ENCODE results near the gene FREM1. TPM values are rescaled to one million over a fixed set of nuclear protein-coding genes. Genes with fewer than 3 reads are reported as not detected.

FREM1 gene
- total RNA-seq, 2 donors from 2014 or later: 3.3 to 6.8 TPM

DNA sequence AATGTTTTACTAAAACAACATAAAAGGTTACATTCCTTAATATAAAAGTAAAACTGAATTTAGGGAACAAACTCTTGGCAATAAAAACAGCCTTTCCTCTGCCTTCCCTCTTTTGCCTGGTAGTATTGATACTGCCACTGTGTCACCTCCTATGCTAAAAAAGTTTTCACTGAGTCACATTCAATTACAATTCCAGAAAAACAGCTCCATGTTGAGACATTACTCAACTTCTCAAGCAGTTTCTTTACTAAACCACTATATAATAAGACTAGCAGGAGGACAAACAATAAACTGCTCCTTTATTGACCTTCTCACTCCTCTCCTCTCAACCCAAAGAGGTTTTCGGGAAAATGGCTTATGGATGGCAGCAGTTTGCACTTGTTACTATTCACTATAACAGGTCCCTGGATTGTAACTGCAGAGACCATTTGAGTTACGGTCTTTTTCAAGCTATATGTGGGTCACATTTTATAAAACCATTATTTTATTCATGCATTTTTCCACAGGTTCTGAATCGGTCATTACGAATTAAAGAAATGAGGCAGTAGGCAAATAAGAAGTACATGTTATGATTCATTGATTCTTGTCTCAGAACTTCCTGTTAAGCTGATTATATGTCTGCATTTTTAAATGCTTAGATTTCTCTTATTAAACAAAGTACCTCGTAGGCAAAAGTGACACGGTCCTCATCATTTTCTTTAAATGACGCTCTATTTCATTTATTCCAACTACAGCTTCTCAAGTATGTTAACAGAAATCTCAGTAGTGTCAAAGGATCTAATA lies 219.1 kb downstream of the FREM1 start:
- intact Hi-C loops (cut with DNase I): loop anchor here in 1 of 2 donors (2.0 kb wide), 1 partner anchor 44 kb away; no protein-coding TSS in a partner anchor
- DNase-seq (ENCODE audit: low spot score): no peak

DNA sequence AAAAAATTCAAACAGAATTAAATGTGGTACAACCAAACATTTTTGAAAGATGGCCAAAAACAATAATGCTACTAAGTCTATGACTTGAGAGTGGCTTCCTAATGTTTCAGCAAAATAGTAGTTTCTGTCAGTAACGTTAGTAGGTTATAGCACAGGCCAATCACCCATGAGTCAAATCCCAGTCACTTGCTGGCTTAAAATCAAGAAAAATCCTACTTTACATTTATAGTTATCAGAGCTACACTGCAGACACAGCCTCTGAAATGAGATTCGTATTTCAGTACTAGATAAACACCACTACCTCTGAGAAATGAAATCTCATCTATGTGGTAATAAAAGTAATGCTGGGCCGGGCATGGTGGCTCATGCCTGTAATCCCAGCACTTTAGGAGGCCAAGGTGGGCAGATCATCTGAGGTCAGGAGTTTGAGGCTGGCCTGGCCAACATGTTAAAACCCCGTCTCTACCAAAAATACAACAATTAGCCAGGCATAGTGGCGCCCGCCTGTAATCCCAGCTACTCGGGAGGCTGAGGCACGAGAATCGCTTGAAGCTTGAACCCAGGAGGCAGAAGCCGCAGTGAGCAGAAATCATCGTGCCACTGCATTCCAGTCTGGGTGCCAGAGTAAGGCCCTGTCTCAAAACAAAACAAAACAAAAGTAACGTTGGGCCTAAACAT lies 223.0 kb downstream of the FREM1 start:
- intact Hi-C loops (cut with DNase I): no loop called here
- peak; percentile 25 for DNase-seq (ENCODE audit: low spot score)

DNA sequence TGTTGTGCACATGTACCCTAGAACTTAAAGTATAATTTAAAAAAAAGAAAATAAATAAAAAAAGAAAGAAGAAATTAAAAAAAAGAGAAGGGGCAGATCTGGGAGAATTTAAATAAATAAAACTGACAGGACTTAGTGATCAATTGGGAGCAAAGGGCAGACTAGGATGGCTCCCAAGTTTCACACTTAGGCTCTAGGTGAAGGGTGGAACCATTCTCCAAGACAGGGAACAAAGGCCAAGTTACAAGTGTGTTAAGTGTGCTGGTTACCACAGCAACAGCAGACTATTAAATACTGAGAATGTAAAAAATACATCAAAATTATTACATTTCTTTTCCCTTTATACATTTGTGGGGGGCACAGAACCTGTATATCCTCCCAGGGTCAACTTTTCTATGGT lies 224.1 kb downstream of the FREM1 start:
- intact Hi-C loops (cut with DNase I): no loop called here
- DNase-seq (ENCODE audit: low spot score): no peak

Other genes starting within 250 kb of the FREM1 start
- 10 to 100 TPM; 13.9 to 16.3 TPM for gene ZDHHC21, start 217.0 kb downstream of the FREM1 start, total RNA-seq
- not detected for gene CER1, start 187.7 kb downstream of the FREM1 start, total RNA-seq

All from posterior vena cava (tissue), 2 donors.